ENCODE measurements around the gene TRMT112.
"Not testable (repeated sequence)": the region's sequence is repeated elsewhere in the genome, so short reads cannot be mapped to it uniquely, and the experiment has no call there.

TRMT112 gene

GRCh38 chr11:64314146-64314804 is 3.1 kb downstream of the TRMT112 start:
- Histone ChIP-seq H3K27me3 (no peaks in the 10 kb centered on the region), H3K36me3 (peaks cover 8 to 35% (median 20%) of the 10 kb centered on the region in 3 donors), H3K9me3 (no peaks in the 10 kb centered on the region), H3K27ac (peak overlapping the region; percentile 40 to 58), H3K4me1 (peaks cover 0 to 20% (median 18%) of the 10 kb centered on the region in 4 donors), H3K4me3 (no peak overlapping the region)
- TF ChIP-seq, protein P1, sequence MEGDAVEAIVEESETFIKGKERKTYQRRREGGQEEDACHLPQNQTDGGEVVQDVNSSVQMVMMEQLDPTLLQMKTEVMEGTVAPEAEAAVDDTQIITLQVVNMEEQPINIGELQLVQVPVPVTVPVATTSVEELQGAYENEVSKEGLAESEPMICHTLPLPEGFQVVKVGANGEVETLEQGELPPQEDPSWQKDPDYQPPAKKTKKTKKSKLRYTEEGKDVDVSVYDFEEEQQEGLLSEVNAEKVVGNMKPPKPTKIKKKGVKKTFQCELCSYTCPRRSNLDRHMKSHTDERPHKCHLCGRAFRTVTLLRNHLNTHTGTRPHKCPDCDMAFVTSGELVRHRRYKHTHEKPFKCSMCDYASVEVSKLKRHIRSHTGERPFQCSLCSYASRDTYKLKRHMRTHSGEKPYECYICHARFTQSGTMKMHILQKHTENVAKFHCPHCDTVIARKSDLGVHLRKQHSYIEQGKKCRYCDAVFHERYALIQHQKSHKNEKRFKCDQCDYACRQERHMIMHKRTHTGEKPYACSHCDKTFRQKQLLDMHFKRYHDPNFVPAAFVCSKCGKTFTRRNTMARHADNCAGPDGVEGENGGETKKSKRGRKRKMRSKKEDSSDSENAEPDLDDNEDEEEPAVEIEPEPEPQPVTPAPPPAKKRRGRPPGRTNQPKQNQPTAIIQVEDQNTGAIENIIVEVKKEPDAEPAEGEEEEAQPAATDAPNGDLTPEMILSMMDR (IDR thresholded peaks at IDR 0.05): no peak
- DNase-seq: no peak
- intact Hi-C loops (cut with DNase I; ENCODE audit: low total_unique reads): no loop called here

DNA sequence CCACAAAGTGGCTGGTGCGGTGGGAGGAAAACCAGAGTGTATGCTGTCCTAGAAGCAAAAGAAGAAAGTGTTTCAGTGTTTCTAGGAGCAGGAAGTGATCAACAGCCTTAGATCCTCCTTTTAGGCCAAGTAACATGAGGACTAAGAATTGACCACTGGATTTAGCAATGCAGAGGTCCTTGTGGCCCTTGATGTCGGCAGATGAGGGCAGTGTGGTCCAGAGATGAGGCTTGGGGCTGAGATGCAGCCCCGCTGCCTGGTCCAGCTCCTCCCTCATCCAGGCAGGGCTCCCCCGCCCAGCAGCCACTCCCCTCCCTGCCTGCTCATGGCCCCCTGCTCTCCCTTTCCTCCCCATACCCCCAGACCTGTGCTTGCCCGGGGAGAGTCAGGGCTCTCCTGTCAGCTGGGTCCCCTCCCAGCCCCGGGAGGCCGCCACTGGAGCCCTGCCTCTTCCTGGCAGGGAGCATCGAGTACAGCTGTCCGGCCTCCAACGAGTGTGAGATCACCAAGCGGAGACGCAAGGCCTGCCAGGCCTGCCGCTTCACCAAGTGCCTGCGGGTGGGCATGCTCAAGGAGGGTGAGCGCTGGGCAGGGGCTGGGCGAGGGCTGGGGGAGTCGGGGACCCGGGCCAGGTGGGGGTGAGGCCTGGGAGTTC is 3.7 kb downstream of the TRMT112 start:
- TF ChIP-seq, protein P1 (IDR thresholded peaks at IDR 0.05): no peak
- Histone ChIP-seq H3K36me3 (peaks cover 8 to 35% (median 20%) of the 10 kb centered on the region in 3 donors), H3K4me3 (peak overlapping the region in 1 of 2 donors; percentile 6), H3K4me1 (peaks cover 0 to 13% (median 12%) of the 10 kb centered on the region in 4 donors), H3K27me3 (no peaks in the 10 kb centered on the region), H3K27ac (peak overlapping the region; percentile 40 to 58), H3K9me3 (no peaks in the 10 kb centered on the region)
- DNase-seq: peak; percentile 72 to 84
- intact Hi-C loops (cut with DNase I; ENCODE audit: low total_unique reads): no loop called here

GRCh38 chr11:64312947-64313346 is 4.4 kb downstream of the TRMT112 start:
- Histone ChIP-seq H3K4me3 (no peak overlapping the region), H3K4me1 (peaks cover 0 to 11% (median 9%) of the 10 kb centered on the region in 4 donors), H3K36me3 (peaks cover 8 to 35% (median 20%) of the 10 kb centered on the region in 3 donors), H3K27ac (peak overlapping the region; percentile 40 to 58), H3K9me3 (no peaks in the 10 kb centered on the region), H3K27me3 (no peaks in the 10 kb centered on the region)
- DNase-seq: no peak
- intact Hi-C loops (cut with DNase I; ENCODE audit: low total_unique reads): no loop called here
- TF ChIP-seq, protein P1 (IDR thresholded peaks at IDR 0.05): no peak

GRCh38 chr11:64307795-64308194 is 9.6 kb downstream of the TRMT112 start:
- intact Hi-C loops (cut with DNase I; ENCODE audit: low total_unique reads); H3K4me3 ChIP-seq; H3K36me3 ChIP-seq; H3K27me3 ChIP-seq; DNase-seq; H3K9me3 ChIP-seq: not testable (repeated sequence)
- Histone ChIP-seq H3K27ac (peak overlapping the region in 1 of 2 donors; percentile 80), H3K4me1 (peaks cover 0 to 27% (median 15%) of the 10 kb centered on the region in 4 donors)

GRCh38 chr11:64306876-64307622 is 10.3 kb downstream of the TRMT112 start:
- H3K27me3 ChIP-seq: peaks cover 0 to 11% of the 10 kb centered on the region in 2 donors
- intact Hi-C loops (cut with DNase I; ENCODE audit: low total_unique reads): no loop called here
- H3K27ac ChIP-seq: peak overlapping the region; percentile 80 to 81
- peaks cover 0 to 27% (median 15%) of the 10 kb centered on the region in 4 donors for H3K4me1 ChIP-seq
- TF ChIP-seq, protein P1 (IDR thresholded peaks at IDR 0.05): no peak
- no peaks in the 10 kb centered on the region for H3K36me3 ChIP-seq
- DNase-seq: peak in 1 of 2 donors; percentile 81
- H3K9me3 ChIP-seq: no peaks in the 10 kb centered on the region
- peak overlapping the region; percentile 66 to 86 for H3K4me3 ChIP-seq

DNA sequence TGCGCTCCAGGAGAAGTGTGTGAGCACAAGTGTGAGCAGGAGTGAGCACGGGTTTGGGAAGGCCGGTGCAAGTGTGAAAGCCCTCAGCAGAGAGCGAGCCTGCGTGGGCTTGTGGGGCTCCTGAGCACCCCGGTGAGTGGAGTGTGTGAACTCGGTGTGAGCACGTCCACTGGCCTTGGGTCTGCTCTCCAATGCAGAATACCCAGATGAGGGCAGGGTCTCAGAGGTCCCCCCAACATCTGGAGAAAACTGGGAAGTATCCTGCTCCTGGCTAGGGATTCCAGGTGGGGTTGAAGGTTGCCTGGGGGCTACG is 10.8 kb downstream of the TRMT112 start:
- Histone ChIP-seq H3K27ac (peak overlapping the region; percentile 80 to 81), H3K36me3 (no peaks in the 10 kb centered on the region), H3K9me3 (no peaks in the 10 kb centered on the region), H3K4me1 (peaks cover 0 to 27% (median 15%) of the 10 kb centered on the region in 4 donors), H3K27me3 (peaks cover 0 to 16% of the 10 kb centered on the region in 2 donors), H3K4me3 (peak overlapping the region; percentile 66 to 86)
- DNase-seq: no peak
- TF ChIP-seq, protein P1 (IDR thresholded peaks at IDR 0.05): no peak
- intact Hi-C loops (cut with DNase I; ENCODE audit: low total_unique reads): no loop called here
